NCI-H146 treated with DMSO at 0.1 percent for 48 hours (cell line): ENCODE data around the gene MACROD2.
"Not testable (repeated sequence)": the region's sequence is repeated elsewhere in the genome, so short reads cannot be mapped to it uniquely, and the experiment has no call there.

Source experiments
- DNase-seq: peaks from one replicate; lab custom pipeline; 2025; ENCODE audit not compliant: unreplicated experiment; lab: John Stamatoyannopoulos, UW

MACROD2 gene

GRCh38 chr20:16005915-16006493 is 2010.7 kb downstream of the MACROD2 start:
- DNase-seq = no peak

DNA sequence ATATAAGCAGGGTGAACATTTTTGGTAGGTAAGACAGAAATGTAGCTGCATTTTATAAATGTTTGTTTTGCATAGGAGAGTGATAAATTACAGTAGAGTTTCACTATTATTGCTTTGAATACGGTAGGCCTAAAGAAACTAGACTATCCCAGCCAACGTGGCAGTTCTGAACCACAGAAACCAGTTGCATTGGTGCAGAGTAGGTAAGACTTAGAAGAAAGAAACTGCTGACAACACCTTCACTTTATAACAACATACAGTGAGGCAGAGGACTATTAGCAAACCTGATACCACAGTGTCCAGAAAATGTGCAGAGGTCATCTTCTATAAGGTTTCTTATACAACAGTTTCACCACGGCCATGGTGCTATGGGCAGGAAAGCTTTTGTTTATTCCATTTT is 2011.8 kb downstream of the MACROD2 start:
- DNase-seq = no peak

DNA sequence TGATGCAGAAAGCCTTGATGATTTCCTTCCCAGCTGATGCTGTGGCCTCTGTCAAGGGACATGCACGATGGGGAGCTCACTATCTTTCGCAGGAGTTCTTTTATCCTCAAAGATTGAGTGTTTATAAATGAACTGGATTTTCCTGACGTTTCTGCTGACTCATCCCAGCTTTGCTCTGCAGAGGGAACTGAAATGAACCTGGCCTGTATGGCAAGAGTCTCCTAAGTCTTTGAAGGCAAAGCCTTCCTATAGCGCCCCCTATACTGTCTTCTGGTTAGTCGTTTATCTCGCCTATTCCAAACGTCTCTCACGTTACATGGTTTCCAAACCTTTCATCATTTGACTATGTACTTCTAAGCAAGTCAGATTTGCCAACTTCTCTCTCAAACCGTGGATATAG is 2012.6 kb downstream of the MACROD2 start:
- DNase-seq = no peak

GRCh38 chr20:16011056-16011455 is 2015.7 kb downstream of the MACROD2 start:
- no peak for DNase-seq

DNA sequence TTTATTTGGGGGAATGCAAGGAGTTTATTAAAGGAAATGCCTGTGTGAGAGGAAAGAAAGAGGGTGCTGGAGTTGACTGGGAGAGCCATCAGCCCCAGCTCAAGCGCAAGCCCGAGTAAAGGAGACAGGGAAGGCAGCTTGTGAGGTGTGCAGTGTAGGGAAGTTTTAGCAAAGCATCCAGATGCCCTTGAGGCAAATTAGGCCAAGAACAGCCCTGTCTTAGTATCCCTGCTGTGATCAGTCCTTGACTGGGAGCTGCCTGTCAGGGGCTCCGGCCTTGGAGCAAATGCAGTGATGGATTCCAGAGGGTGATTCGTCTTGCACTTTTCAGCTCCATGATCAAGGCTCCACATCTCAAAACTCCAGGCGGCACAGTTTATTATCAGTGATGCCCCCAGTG is 2016.2 kb downstream of the MACROD2 start:
- no peak for DNase-seq

DNA sequence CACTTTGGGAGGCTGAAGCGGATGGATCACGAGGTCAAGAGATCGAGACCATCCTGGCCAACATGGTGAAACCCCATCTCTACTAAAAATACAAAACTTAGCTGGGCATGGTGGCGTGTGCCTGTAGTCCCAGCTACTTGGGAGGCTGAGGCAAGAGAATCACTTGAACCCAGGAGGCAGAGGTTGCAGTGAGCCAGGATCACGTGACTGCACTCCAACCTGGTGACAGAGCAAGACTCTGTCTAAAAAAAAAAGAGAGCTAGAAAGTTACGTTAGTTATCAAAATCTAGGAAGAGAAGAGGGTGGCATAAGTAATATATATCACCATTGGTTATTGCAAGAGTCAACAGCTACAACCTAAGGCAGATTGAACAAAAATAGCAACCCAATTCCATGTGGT is 2017.6 kb downstream of the MACROD2 start:
- DNase-seq = not testable (repeated sequence)

GRCh38 chr20:16013631-16014030 is 2018.3 kb downstream of the MACROD2 start:
- DNase-seq = no peak

- DNase-seq = no peak
These were observed 2019.1 kb downstream of the MACROD2 start for GRCh38 chr20:16014436-16014835.

- DNase-seq = no peak
These were observed 2022.3 kb downstream of the MACROD2 start for GRCh38 chr20:16017656-16018055.

- no peak for DNase-seq
These were observed 2023.6 kb downstream of the MACROD2 start for GRCh38 chr20:16018881-16019280.

- DNase-seq = no peak
These were observed 2025.7 kb downstream of the MACROD2 start for GRCh38 chr20:16020971-16021370.

GRCh38 chr20:16025084-16025483 is 2029.8 kb downstream of the MACROD2 start:
- no peak for DNase-seq

GRCh38 chr20:16027686-16028085 is 2032.4 kb downstream of the MACROD2 start:
- DNase-seq = no peak

- DNase-seq = no peak
These were observed 2033.6 kb downstream of the MACROD2 start for GRCh38 chr20:16028923-16029322.

DNA sequence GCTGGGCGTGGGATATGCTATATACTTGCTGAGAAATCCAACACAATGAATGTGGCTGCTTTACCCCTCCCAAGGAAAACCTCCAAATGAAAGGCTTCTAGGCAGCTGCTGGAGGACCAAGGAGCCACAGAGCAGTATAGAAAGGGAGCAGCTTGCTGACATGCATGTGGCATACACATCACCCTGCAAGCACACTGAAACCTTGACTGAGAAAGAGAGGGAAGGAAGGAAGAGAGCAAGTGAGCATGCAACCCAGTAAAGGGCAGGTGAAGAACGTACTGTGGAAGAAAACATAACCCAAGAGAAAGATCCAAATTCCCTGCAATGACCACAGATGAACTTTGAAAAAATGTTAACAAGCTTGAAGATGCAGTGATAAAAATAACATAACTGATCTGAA is 2034.9 kb downstream of the MACROD2 start:
- no peak for DNase-seq

DNA sequence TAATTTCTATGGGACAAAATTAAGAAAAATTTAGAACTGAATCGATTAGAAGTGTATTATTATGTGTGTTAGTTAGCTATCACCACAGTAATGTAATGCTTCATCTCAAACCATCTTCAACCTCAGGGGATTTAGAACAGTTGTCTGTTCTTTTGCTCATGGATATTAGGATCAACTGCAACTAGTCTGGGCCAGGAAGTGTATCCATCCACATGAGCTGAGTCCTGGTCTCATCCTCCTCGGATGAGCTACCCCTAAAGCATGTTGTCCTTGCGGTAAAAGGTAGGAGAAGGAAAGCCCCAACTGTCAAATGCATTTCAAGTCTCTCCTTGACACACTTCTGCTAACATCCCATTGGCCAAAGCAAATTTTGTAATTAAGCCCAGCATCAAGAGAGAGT is 2040.3 kb downstream of the MACROD2 start:
- no peak for DNase-seq

GRCh38 chr20:16036331-16036730 is 2041.0 kb downstream of the MACROD2 start:
- no peak for DNase-seq

GRCh38 chr20:16040742-16041141 is 2045.4 kb downstream of the MACROD2 start:
- DNase-seq = no peak

- DNase-seq = no peak
These were observed 2047.4 kb downstream of the MACROD2 start for GRCh38 chr20:16042731-16043130.

GRCh38 chr20:16043931-16044330 is 2048.6 kb downstream of the MACROD2 start:
- no peak for DNase-seq

- DNase-seq = no peak
These were observed 2053.6 kb downstream of the MACROD2 start for GRCh38 chr20:16048876-16049275.

DNA sequence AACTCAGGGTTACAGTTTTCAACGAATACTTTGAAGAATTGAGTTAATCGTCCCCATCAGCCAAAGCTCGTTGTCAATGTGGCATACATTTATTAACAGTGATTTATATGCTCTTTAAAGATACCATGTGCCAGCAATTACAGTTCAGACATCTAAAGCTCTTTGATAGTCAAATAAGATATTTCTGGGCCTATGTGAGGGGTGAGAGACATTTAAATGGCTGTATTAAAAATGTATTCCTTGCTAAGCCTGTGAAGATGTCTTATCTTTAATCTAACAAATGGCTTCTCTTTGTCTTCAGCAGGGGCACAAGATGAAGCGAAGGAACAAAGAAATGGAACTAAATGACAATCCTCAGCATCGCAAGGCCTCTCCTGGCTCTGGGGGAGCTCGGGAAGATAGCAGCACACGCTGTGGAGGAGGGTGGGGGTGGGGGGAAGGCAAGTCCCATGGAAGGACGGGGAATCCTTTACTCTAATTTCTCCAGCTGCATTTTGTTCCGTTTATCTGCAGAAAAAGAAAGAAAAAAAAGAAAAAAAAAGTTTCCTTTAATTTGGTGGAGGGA is 2054.3 kb downstream of the MACROD2 start:
- DNase-seq = no peak

GRCh38 chr20:16050366-16050765 is 2055.1 kb downstream of the MACROD2 start:
- no peak for DNase-seq
